CD14-positive monocyte (primary cell): ENCODE measurements around the gene SLC17A4. TPM values are rescaled to one million over a fixed set of nuclear protein-coding genes. Genes with fewer than 3 reads are reported as not detected.

Experiments used
- DNase-seq, 3 donors: peaks; one replicate each; pipeline ENCODE4 v3.0.0-alpha.2; 2011 to 2022
- H2AFZ ChIP-seq: 2 replicates; pipeline ENCODE4 v1.6.0; 2012; ENCODE audit warnings: mild to moderate bottlenecking, low read depth, low read length, inconsistent platforms; ENCODE audit not compliant: insufficient read depth, poor library complexity, severe bottlenecking
- H3K27ac ChIP-seq, 2 donors: 1 replicate in 1 of 2; 2 replicates in 1 of 2; pipeline ENCODE4 v1.5.1; 2012 to 2013; ENCODE audit warnings: low read length in 2 of 2, control low read depth in 1 of 2, inconsistent platforms in 1 of 2, low read depth in 1 of 2, mild to moderate bottlenecking in 1 of 2
- H3K27me3 ChIP-seq, 2 donors: one replicate each; pipeline versions ENCODE4 v1.6.0 to v1.6.1; 2011 to 2013; ENCODE audit warnings: low read length in 2 of 2; ENCODE audit not compliant: control insufficient read depth in 2 of 2, insufficient read depth in 2 of 2
- H3K36me3 ChIP-seq, 2 donors: replicated peaks in 1 of 2; 1 replicate in 1 of 2; 2 replicates in 1 of 2; pipeline versions ENCODE4 v1.5.1 to v1.6.1; 2012 to 2013; ENCODE audit warnings: low read length in 2 of 2, control low read depth in 1 of 2, inconsistent platforms in 1 of 2, mild to moderate bottlenecking in 1 of 2; ENCODE audit not compliant: insufficient read depth in 2 of 2, control insufficient read depth in 1 of 2
- H3K4me1 ChIP-seq, 2 donors: 1 replicate in 1 of 2; 2 replicates in 1 of 2; pipeline versions ENCODE4 v1.5.1 to v1.6.1; 2012 to 2013; ENCODE audit warnings: low read length in 2 of 2, control low read depth in 1 of 2, inconsistent platforms in 1 of 2, mild to moderate bottlenecking in 1 of 2, moderate library complexity in 1 of 2; ENCODE audit not compliant: insufficient read depth in 2 of 2, control insufficient read depth in 1 of 2
- H3K4me2 ChIP-seq: replicated peaks from 2 replicates; pipeline ENCODE3; 2012; ENCODE audit warnings: low read length, moderate library complexity, mild to moderate bottlenecking; ENCODE audit not compliant: poor library complexity, severe bottlenecking; ENCODE audit errors: extremely low read depth
- H3K4me3 ChIP-seq, 3 experiments: fragments of 200-600 bp in 1 of 3; sonication (generic) in 1 of 3; replicated peaks in 1 of 3; 1 replicate in 2 of 3; 2 replicates in 1 of 3; pipeline ENCODE4 v1.5.1; 2011 to 2013; ENCODE audit warnings: low read length in 3 of 3, mild to moderate bottlenecking in 3 of 3, control low read depth in 2 of 3, low read depth in 2 of 3, inconsistent platforms in 1 of 3, moderate library complexity in 1 of 3
- H3K79me2 ChIP-seq: 2 replicates; pipeline ENCODE4 v1.6.0; 2012; ENCODE audit warnings: mild to moderate bottlenecking, control low read depth, inconsistent platforms, low read length, moderate library complexity; ENCODE audit not compliant: insufficient read depth
- H3K9ac ChIP-seq: 2 replicates; pipeline ENCODE4 v1.6.0; 2017; ENCODE audit warnings: low read length, mild to moderate bottlenecking; ENCODE audit not compliant: insufficient read depth, poor library complexity, severe bottlenecking
- H3K9me3 ChIP-seq, 2 donors: replicated peaks in 1 of 2; 1 replicate in 1 of 2; 2 replicates in 1 of 2; pipeline versions ENCODE4 v1.5.1 to v1.6.1; 2012 to 2013; ENCODE audit warnings: low read length in 2 of 2, control low read depth in 1 of 2; ENCODE audit not compliant: control insufficient read depth in 1 of 2, insufficient read depth in 1 of 2
- H4K20me1 ChIP-seq: 2 replicates; pipeline ENCODE4 v1.6.0; 2012; ENCODE audit warnings: mild to moderate bottlenecking, low read length, control low read depth, moderate library complexity; ENCODE audit not compliant: insufficient read depth
- H3K27ac Mint-ChIP-seq, 7 donors: one replicate each; pipeline ENCODE4 v1.8.0; 2020; ENCODE audit warnings: mild to moderate bottlenecking in 7 of 7, mixed read lengths in 7 of 7, moderate library complexity in 6 of 7, inconsistent platforms in 2 of 7
- H3K27me3 Mint-ChIP-seq, 3 donors: one replicate each; pipeline ENCODE4 v1.8.0; 2021 to 2022; ENCODE audit warnings: low read depth in 3 of 3, mild to moderate bottlenecking in 3 of 3, mixed read lengths in 3 of 3, moderate library complexity in 3 of 3, inconsistent platforms in 1 of 3
- H3K36me3 Mint-ChIP-seq, 2 donors: one replicate each; pipeline ENCODE4 v1.8.0; 2020; ENCODE audit warnings: mixed read lengths in 2 of 2, inconsistent platforms in 1 of 2, mild to moderate bottlenecking in 1 of 2
- H3K4me1 Mint-ChIP-seq: one replicate; pipeline ENCODE4 v1.8.0; 2020; ENCODE audit warnings: mild to moderate bottlenecking, mixed read lengths
- H3K4me3 Mint-ChIP-seq, 2 donors: one replicate each; pipeline ENCODE4 v1.8.0; 2020; ENCODE audit warnings: mild to moderate bottlenecking in 2 of 2, mixed read lengths in 2 of 2, moderate library complexity in 1 of 2
- H3K9me3 Mint-ChIP-seq, 7 donors: one replicate each; pipeline ENCODE4 v1.8.0; 2020 to 2022; ENCODE audit warnings: mixed read lengths in 7 of 7, mild to moderate bottlenecking in 6 of 7, moderate library complexity in 6 of 7, inconsistent platforms in 2 of 7
- CTCF ChIP-seq: fragments of 200-600 bp; IDR thresholded peaks from one replicate; pipeline ENCODE4 v1.8.0; 2022; ENCODE audit warnings: antibody characterized with exemption, mild to moderate bottlenecking
- WGBS: methylation state at CpG from one replicate; pipeline ENCODE4 v1.1.5; 2013; ENCODE audit warnings: missing lambda C conversion rate; ENCODE audit not compliant: insufficient coverage; 5-methylcytosine and 5-hydroxymethylcytosine counted together
- intact Hi-C, 2 donors: fragments of 100-400 bp; cut with micrococcal nuclease; formaldehyde crosslinking; loops; one replicate each; pipeline versions ENCODE4 v1.15.0 to v1.15.1; 2023
- polyA plus RNA-seq, 3 donors: library from polyadenylated mRNA; depleted of rRNA in 1 of 3; unstranded in 2 of 3; stranded (reverse) in 1 of 3; fragments of 300-500 nt in 2 of 3; fragments of >200 nt in 1 of 3; fragmentation: Illumina TruSeq in 2 of 3; gene quantifications; 1 replicate in 2 of 3; 2 replicates in 1 of 3; pipeline ENCODE4 v1.2.3, GENCODE V29; 2012 to 2021

SLC17A4 gene
- polyA plus RNA-seq, 3 donors, result not detected

- no peaks in the 10 kb centered on the region for H3K36me3 ChIP-seq
- H3K4me3 ChIP-seq, result no peak overlapping the region
- H3K27ac Mint-ChIP-seq, result no peak overlapping the region
- H3K9me3 Mint-ChIP-seq, result peaks cover 2 to 23% (median 10%) of the 10 kb centered on the region in 7 donors
- no peak overlapping the region for H3K27ac ChIP-seq
- H3K79me2 ChIP-seq, result no peaks in the 10 kb centered on the region
- H4K20me1 ChIP-seq, result no peaks in the 10 kb centered on the region
- H3K4me3 Mint-ChIP-seq, result no peak overlapping the region
- H3K4me1 Mint-ChIP-seq, result no peaks in the 10 kb centered on the region
- DNase-seq, result no peak
- no peaks in the 10 kb centered on the region for H3K4me1 ChIP-seq
- 100% methylated on average over 1 of the region's 3 CpGs for WGBS
- H3K36me3 Mint-ChIP-seq, result no peaks in the 10 kb centered on the region
- H3K9ac ChIP-seq, result no peak overlapping the region
- intact Hi-C loops, result no loop called here
- H3K9me3 ChIP-seq, result peaks cover 4 to 12% of the 10 kb centered on the region in 2 donors
- H3K27me3 ChIP-seq, result peaks cover 0 to 24% of the 10 kb centered on the region in 2 donors
- no peak overlapping the region for H2AFZ ChIP-seq
- TF ChIP-seq CTCF, result no peak
- peaks cover 6 to 20% (median 16%) of the 10 kb centered on the region in 3 donors for H3K27me3 Mint-ChIP-seq
- no peak overlapping the region for H3K4me2 ChIP-seq
These were observed 23.6 kb upstream of the SLC17A4 start for GRCh38 chr6:25730907-25731306.

GRCh38 chr6:25731721-25732120 lies 22.8 kb upstream of the SLC17A4 start:
- Histone ChIP-seq H4K20me1 (no peaks in the 10 kb centered on the region), H3K27me3 (peaks cover 0 to 24% of the 10 kb centered on the region in 2 donors), H3K27ac (no peak overlapping the region), H2AFZ (no peak overlapping the region), H3K4me1 (no peaks in the 10 kb centered on the region), H3K9me3 (peaks cover 4 to 13% of the 10 kb centered on the region in 2 donors), H3K36me3 (no peaks in the 10 kb centered on the region), H3K79me2 (no peaks in the 10 kb centered on the region), H3K4me3 (no peak overlapping the region), H3K4me2 (no peak overlapping the region), H3K9ac (no peak overlapping the region)
- Mint-ChIP-seq H3K4me1 (no peaks in the 10 kb centered on the region), H3K4me3 (no peak overlapping the region), H3K27ac (no peak overlapping the region), H3K27me3 (peaks cover 6 to 20% (median 16%) of the 10 kb centered on the region in 3 donors), H3K36me3 (no peaks in the 10 kb centered on the region), H3K9me3 (peaks cover 5 to 20% (median 11%) of the 10 kb centered on the region in 7 donors)
- no peak for TF ChIP-seq CTCF
- WGBS, result 100% methylated on average over 7 of the region's 15 CpGs
- intact Hi-C loops, result no loop called here
- no peak for DNase-seq
